Panc1 (cell line): ENCODE measurements around the gene RIC1.

Source experiments
- CTCF ChIP-seq: fragments of 450-650 bp; IDR thresholded peaks from 2 replicates; pipeline ENCODE4 v1.5.1; 2017; ENCODE audit warnings: mild to moderate bottlenecking
- POLR2AphosphoS5 ChIP-seq: IDR thresholded peaks from 2 replicates; pipeline ENCODE4 v1.6.1; 2012; ENCODE audit warnings: mild to moderate bottlenecking, low read depth, low read length, moderate library complexity
- REST ChIP-seq, 2 experiments: IDR thresholded peaks; 2 replicates each; pipeline ENCODE4 v1.6.1; 2011 to 2012; ENCODE audit warnings: low read depth in 2 of 2, control low read depth in 1 of 2, low read length in 1 of 2, mild to moderate bottlenecking in 1 of 2, moderate library complexity in 1 of 2; ENCODE audit not compliant: insufficient read depth in 1 of 2
- TCF7L2 ChIP-seq: IDR thresholded peaks from 2 replicates; pipeline ENCODE4 v1.6.1; 2011; ENCODE audit warnings: mild to moderate bottlenecking, low read depth, low read length, inconsistent platforms

GRCh38 chr9:5609226-5609596 is 19.7 kb upstream of the RIC1 start:
- no peak for TF ChIP-seq CTCF
- no peak for TF ChIP-seq REST (IDR thresholded peaks at IDR 0.05; ENCODE audit: insufficient read depth in 1 of 2, low read depth in 2 of 2, low read length in 1 of 2)
- TF ChIP-seq POLR2AphosphoS5 = no peak
- TF ChIP-seq TCF7L2 = no peak
